Ishikawa (cell line): ENCODE results near the gene PHF21A.

Experiments
- CREB1 ChIP-seq: IDR thresholded peaks from 2 replicates; pipeline ENCODE4 v1.6.1; 2012; ENCODE audit warnings: low read depth
- EP300 ChIP-seq: IDR thresholded peaks from 2 replicates; pipeline ENCODE4 v1.6.1; 2012; ENCODE audit warnings: borderline replicate concordance
- FOXM1 ChIP-seq: IDR thresholded peaks from 2 replicates; pipeline ENCODE4 v1.6.1; 2012; ENCODE audit warnings: low read depth, borderline replicate concordance
- MAX ChIP-seq: IDR thresholded peaks from 2 replicates; pipeline ENCODE4 v1.6.1; 2012
- RAD21 ChIP-seq: IDR thresholded peaks from 2 replicates; pipeline ENCODE4 v1.6.1; 2012; ENCODE audit warnings: low read depth
- REST ChIP-seq: IDR thresholded peaks from 2 replicates; pipeline ENCODE4 v1.6.1; 2012; ENCODE audit warnings: low read depth, mild to moderate bottlenecking
- YY1 ChIP-seq: IDR thresholded peaks from 2 replicates; pipeline ENCODE4 v1.6.1; 2012; ENCODE audit warnings: low read depth

- TF ChIP-seq RAD21: no peak
- TF ChIP-seq EP300: no peak
- TF ChIP-seq MAX: no peak
- no peak for TF ChIP-seq FOXM1
- no peak for TF ChIP-seq CREB1
- no peak for TF ChIP-seq REST
- no peak for TF ChIP-seq YY1
Observed at GRCh38 chr11:46038529-46038928, 82.7 kb downstream of the PHF21A start.
